Activated CD8-positive, alpha-beta memory T cell treated with anti-CD3 and anti-CD28 coated beads for 36 hours (primary cell): ENCODE measurements around the gene LZTFL1. TPM values are rescaled to one million over a fixed set of nuclear protein-coding genes. Genes with fewer than 3 reads are reported as not detected.

Experiments used
- CTCF ChIA-PET: fragments of 350-600 bp; sonication (Branson Sonifier 250); formaldehyde crosslinking; loops from one replicate; lab custom pipeline; 2021; ENCODE audit warnings: antibody characterized with exemption; lab: Charles Lee
- POLR2A ChIA-PET: fragments of 350-600 bp; sonication (Branson Sonifier 250); formaldehyde crosslinking; loops from one replicate; lab custom pipeline; 2021; ENCODE audit warnings: antibody characterized with exemption; lab: Charles Lee
- total RNA-seq, 2 experiments: library from RNA; stranded (reverse); gene quantifications; one replicate each; pipeline ENCODE4 v1.2.3, GENCODE V29; 2021

The LZTFL1 gene
- total RNA-seq, 2 experiments from 2014 or later = 9.7 to 10.8 TPM

DNA sequence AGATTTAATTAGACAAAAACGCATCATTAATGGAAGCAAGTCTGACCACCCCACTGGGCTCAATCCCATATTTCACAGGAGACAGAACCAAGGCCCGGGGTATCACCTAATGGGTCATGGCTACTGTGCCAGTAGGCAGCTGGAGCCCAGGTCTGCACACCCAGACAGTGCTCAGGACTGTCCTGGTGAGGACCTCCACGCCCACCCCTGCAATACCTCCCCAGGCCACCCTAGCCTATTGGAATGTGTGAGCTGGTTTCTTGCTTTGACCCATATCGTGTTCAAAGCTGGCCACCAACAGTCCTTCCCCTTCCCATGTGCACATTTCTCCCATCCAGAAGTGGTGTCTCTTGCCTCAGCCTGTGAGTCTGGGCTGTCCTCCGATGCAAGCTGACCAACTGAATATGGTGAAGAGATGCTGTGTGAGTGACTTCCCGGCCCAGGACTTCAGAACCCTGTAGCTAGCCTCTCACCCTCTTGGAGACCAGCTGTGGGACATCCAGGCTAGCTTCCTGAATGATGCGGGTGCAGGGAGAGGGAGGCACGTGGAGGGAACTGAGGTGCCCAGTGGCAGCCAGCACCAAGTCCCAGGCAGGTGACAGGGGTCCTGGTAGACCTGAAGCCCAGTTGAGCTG lies 64.7 kb downstream of the LZTFL1 start:
- CTCF ChIA-PET = interaction anchor here (2.0 kb wide), 1 partner anchor 16 kb away, joined by 6 read pairs; no protein-coding TSS in a partner anchor
- POLR2A ChIA-PET = no interaction called here

DNA sequence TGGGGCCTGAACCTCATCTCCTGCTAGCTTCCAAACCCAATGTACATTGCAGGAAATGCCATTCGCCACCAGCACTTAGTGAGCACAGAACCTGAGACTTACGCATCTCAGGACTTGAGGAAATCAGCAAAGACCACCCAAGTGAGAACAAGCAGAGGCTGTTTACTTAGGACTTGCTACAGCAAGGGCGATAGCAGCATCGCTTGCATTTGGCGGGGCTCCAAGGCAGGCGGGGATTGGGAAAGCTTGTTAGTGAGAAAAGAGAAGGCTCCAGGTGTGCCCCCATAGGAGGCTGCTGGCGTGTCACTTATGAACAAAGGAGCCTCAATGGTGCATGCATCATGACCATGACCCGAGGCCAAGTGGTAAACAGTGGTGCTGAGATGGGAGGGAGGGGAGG lies 65.3 kb downstream of the LZTFL1 start:
- ChIA-PET CTCF (interaction anchor here (2.0 kb wide), 1 partner anchor 15 kb away, joined by 6 read pairs; no protein-coding TSS in a partner anchor), POLR2A (no interaction called here)

DNA sequence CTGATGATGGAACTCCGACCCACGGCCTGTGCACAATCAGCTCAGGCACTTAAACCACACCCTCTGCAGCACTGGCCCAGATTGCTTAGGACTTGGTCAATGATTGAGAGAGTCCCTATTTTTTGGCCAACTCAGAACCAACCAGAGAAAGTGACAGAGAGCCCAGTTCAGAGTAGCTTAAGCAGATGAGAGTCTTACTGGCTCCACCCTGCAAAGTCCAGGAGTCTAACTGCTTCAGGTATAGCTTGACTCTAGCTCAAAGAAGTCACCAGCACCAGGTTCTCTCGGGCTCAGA lies 65.7 kb downstream of the LZTFL1 start:
- POLR2A ChIA-PET = no interaction called here
- CTCF ChIA-PET = interaction anchor here (2.0 kb wide), 1 partner anchor 15 kb away, joined by 6 read pairs; no protein-coding TSS in a partner anchor

DNA sequence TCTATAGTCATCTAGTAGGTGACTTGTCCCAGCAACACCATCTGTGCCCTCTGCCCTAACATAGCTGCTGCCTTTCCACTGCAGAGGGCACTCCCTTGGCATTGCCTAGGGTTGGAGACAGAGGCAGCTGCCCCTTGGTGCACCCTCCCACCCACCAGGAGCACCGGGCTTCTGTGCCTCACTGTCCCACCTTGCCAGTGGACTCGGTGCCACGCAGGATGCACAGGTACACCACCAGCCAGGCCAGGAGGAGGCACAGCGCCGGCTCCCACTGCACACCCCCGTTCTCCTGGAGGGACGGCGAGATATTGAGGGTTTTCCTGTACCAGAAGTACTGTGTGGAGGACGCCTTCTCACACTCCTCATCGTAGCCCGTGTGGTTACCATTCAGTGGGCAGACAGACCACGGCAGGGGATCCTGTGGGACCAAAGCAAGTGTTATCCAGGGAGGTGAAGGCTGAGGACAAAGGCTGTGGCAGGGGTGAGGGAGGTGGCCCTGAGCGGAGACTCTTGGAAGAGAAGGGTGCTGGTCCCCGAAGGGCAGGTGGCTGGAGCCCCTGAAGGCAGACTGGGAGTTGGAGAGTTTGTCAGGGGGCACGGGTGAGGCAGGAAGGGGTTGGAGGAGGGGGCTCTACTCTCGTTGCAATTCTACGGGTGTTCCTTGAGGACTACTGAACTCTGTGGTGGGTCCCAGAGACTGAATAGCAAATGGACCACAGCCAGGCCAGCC lies 66.2 kb downstream of the LZTFL1 start:
- ChIA-PET POLR2A (no interaction called here), CTCF (no interaction called here)

DNA sequence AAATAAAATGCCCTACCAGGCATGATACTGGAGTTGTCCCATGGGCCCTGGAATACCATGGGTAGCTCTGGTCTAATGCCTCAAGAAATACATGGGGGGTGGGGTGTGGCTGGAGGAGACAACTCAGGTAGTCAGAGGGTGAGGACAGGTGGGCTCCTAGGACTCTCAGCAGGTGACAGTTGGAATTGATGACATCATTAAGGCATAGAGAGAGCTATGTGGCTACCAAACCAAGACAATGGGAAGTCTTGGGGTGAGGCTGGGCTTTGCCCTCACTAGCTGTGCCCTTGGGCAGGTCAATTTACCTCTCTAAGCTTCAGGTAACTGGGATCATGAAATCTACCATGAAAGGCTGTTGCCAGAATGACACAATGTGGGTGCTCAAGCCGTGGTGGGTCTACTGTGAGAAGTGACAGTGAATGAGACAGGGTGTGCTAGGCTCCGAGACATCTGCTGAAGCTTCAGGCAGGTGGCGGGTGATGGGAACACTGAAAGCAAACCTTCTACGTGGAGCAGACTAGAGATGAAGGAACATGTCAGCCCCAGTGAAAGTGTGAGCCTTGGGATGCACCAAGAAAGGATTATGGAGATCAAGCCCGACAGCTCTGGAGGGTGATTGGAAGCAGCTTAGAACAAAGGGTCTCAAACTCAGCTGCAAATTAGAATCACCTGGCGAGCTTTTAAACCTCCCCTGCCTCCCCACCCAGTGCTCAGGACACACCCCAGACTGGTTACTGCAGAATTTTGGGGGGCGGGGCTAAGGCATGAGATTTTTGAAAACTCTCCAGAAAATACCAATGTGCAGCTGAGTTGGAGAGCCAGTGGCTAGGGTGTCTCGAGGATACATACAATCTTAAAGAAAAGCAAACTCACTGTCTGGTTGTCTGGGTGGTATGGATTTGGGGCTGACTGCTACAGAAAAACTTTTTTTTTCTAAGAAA lies 67.1 kb downstream of the LZTFL1 start:
- ChIA-PET CTCF (interaction anchor here (0.7 kb wide), 1 partner anchor 1331 kb away, joined by 3 read pairs; no protein-coding TSS in a partner anchor), POLR2A (no interaction called here)

DNA sequence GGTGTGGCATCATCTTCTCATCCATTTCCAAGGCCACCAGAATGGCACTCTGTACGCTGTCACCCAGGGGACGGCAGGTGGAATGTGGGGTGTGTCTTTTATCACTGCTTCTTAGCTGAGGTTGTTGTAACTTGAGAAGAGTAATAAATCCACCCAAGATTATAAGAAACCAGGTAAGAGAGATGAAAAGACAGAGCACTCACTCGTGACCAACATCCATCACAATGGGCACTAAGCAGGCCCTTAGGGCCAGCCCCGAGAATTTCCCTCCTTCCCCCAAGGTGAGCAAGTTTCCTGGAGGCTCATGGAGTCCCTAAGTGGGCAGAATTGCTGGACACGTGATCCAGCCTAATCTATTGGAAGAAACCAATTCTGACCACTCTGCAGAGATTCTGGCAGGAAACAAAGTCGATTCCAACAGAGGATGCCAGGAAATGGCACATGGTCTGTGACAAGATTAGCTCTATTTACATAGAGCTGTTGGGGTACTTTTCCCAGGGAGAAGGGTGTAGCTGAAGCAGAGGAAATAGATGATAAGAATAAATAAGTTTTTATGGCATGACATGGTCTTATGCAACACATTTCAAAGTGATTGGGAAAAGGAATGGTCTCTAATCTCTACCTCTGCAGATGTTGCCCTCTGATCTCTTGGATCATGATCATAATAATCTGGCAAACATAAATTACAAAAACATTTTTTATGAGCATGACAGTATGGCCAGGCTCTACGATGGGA lies 68.0 kb downstream of the LZTFL1 start:
- ChIA-PET CTCF (interaction anchor here (0.7 kb wide), 1 partner anchor 1332 kb away, joined by 3 read pairs; no protein-coding TSS in a partner anchor), POLR2A (no interaction called here)

Other genes with a start within 250 kb of the LZTFL1 start
- 10 to 100 TPM; 34.5 to 34.9 TPM for gene LIMD1, start 247.4 kb downstream of the LZTFL1 start, total RNA-seq
- 100 to 1,000 TPM in 1 of 2 experiments, 10 to 100 TPM in 1; 89.7 to 103 TPM for gene SACM1L, start 152.7 kb downstream of the LZTFL1 start, total RNA-seq
- under 1 TPM; 0.08 to 0.13 TPM for gene SLC6A20, start 45.6 kb downstream of the LZTFL1 start, total RNA-seq
- 1 to 10 TPM; 1.5 to 1.8 TPM for gene CCR9, start 44.4 kb upstream of the LZTFL1 start, total RNA-seq
- 1 to 10 TPM; 8.0 to 8.8 TPM for gene CXCR6, start 101.3 kb upstream of the LZTFL1 start, total RNA-seq
- gene FYCO1, start 153.7 kb upstream of the LZTFL1 start, total RNA-seq = 10 to 100 TPM; 12.1 to 14.5 TPM
- gene XCR1, start 185.4 kb upstream of the LZTFL1 start, total RNA-seq = not detected